IPS DF 6.9 (cell line): ENCODE results near the gene SLC4A9.
"Not testable (repeated sequence)": the region's sequence is repeated elsewhere in the genome, so short reads cannot be mapped to it uniquely, and the experiment has no call there.

Experiments used
- DNase-seq: peaks from one replicate; pipeline ENCODE4 v3.0.0-alpha.2; 2013; ENCODE audit warnings: low read depth, low spot score
- H3K27ac ChIP-seq: one replicate; pipeline ENCODE4 v1.5.1; 2013; ENCODE audit warnings: low read length, control low read depth
- H3K27me3 ChIP-seq: 2 replicates; pipeline ENCODE4 v1.6.1; 2013; ENCODE audit warnings: mild to moderate bottlenecking, low read length; ENCODE audit not compliant: control insufficient read depth, insufficient read depth
- H3K36me3 ChIP-seq: 2 replicates; pipeline ENCODE4 v1.6.1; 2013; ENCODE audit warnings: low read length; ENCODE audit not compliant: control insufficient read depth, insufficient read depth
- H3K4me1 ChIP-seq: 2 replicates; pipeline ENCODE4 v1.6.1; 2013; ENCODE audit warnings: low read length; ENCODE audit not compliant: control insufficient read depth, insufficient read depth
- H3K4me3 ChIP-seq: 2 replicates; pipeline ENCODE4 v1.5.1; 2013; ENCODE audit warnings: mild to moderate bottlenecking, low read length
- H3K9me3 ChIP-seq: 2 replicates; pipeline ENCODE4 v1.6.1; 2013; ENCODE audit warnings: low read length, inconsistent platforms; ENCODE audit not compliant: control insufficient read depth, insufficient read depth
- WGBS: extraction: QIAGEN DNeasy Blood & Tissue Kit; methylation state at CpG from one replicate; pipeline ENCODE4 v1.1.7; 2013; ENCODE audit warnings: mixed read lengths, missing lambda C conversion rate; ENCODE audit not compliant: insufficient read length, insufficient coverage; 5-methylcytosine and 5-hydroxymethylcytosine counted together

SLC4A9 gene

DNA sequence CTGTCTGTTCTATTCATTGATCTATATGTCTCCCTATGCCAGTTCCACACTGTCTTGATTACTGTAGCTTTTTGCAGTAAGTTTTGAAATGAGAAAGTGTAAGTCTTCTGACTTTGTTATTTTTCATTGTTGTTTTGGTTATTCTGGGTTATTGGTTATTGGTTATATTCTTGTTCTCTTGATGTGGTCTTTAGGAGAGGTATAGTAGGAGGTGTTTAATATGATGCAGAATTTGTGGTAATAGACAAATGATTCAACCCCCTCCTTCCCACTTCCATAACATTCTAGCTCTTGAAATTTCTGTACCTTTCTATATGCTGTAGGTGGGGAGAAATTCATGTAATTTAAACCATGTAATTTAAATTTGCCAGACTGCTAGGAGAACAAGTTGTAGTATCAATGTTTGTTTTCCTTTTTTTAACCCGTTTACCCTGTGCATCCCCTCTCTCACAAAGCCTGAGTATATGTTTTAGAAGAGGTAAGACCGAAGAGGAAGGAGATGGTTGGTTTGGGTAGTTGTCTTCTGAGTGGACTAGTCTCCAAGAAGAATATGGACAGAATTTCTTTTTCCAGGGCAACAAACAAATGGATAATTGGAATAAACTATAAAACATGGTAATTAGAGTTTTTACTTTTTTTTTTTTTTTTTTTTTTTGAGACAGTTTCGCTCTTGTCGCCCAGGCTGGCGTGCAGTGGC is 60.8 kb downstream of the SLC4A9 start:
- WGBS, result no CpG with 5 or more reads among the region's 5 CpGs
- Histone ChIP-seq H3K36me3 (no peaks in the 10 kb centered on the region), H3K4me3 (no peak overlapping the region)

DNA sequence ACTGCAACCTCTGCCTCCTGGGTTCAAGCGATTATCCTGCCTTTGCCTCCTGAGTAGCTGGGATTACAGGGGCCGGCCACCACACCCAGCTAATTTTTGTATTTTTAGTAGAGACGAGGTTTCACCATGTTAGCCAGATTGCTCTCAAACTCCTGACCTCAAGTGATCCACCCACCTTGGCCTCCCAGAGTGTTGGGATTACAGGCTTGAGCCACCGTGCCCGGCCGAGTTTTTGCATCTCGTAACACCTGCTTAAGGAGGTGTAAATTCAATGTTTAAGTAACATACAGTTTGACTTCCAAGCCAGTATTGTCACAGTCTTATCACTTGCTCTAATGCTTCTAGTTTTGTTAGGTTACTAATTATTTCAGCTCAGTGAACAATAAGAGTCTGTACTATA is 61.4 kb downstream of the SLC4A9 start:
- not testable (repeated sequence) for H3K4me1 ChIP-seq, H3K27ac ChIP-seq, H3K27me3 ChIP-seq, DNase-seq, H3K36me3 ChIP-seq, H3K4me3 ChIP-seq, H3K9me3 ChIP-seq
- no CpG with 5 or more reads among the region's 7 CpGs for WGBS

More for the DNA sequence above, 60.8 kb downstream of the SLC4A9 start:
- Histone ChIP-seq H3K9me3 (no peaks in the 10 kb centered on the region), H3K27me3 (no peaks in the 10 kb centered on the region), H3K27ac (no peak overlapping the region), H3K4me1 (no peaks in the 10 kb centered on the region)
- DNase-seq, result no peak

GRCh38 chr5:140423609-140424008 is 63.6 kb downstream of the SLC4A9 start:
- Histone ChIP-seq H3K4me3 (no peak overlapping the region), H3K27ac (no peak overlapping the region), H3K27me3 (no peaks in the 10 kb centered on the region), H3K4me1 (no peaks in the 10 kb centered on the region), H3K9me3 (no peaks in the 10 kb centered on the region), H3K36me3 (no peaks in the 10 kb centered on the region)
- DNase-seq, result no peak
- no CpG with 5 or more reads among the region's 2 CpGs for WGBS

DNA sequence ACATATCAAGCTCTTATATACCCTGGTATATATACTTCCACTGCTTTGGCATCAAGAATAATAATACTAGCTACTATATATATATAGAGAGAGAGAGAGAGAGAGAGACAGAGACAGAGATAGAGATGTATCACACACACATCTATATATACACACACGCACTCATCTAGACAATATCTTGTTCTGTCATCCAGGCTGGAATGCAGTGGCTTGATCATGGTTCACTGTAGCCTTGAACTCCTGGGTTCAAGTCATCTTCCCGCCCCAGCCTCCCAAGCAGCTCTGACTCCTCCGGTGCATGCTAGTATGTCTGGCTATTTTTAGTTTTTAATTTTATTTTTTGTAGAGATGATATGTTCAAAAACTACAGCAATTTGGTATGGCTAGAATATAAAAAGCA is 64.1 kb downstream of the SLC4A9 start:
- DNase-seq, result no peak
- Histone ChIP-seq H3K27ac (no peak overlapping the region), H3K4me1 (no peaks in the 10 kb centered on the region), H3K27me3 (no peaks in the 10 kb centered on the region), H3K9me3 (no peaks in the 10 kb centered on the region), H3K4me3 (no peak overlapping the region), H3K36me3 (no peaks in the 10 kb centered on the region)
- WGBS, result no CpG with 5 or more reads among the region's 3 CpGs
